Loucy (cell line): Measurements from ENCODE around the gene RRM1.
A peak's percentile ranks its signal among the peaks of the same experiment; 100 is the strongest.

Experiments
- H2AFZ ChIP-seq: fragments of 200-600 bp; sonication (generic); 2 replicates; pipeline ENCODE4 v1.6.0; 2016; ENCODE audit warnings: antibody characterized with exemption, mild to moderate bottlenecking, low read length, moderate library complexity
- H3F3A ChIP-seq: fragments of 200-600 bp; 2 replicates; pipeline ENCODE4 v1.6.0; 2016; ENCODE audit warnings: antibody characterized with exemption, low read depth, mild to moderate bottlenecking
- H3K27me3 ChIP-seq: fragments of 200-600 bp; sonication (generic); 2 replicates; pipeline ENCODE4 v1.6.1; 2014; ENCODE audit warnings: low read length, mild to moderate bottlenecking; ENCODE audit not compliant: insufficient read depth, poor library complexity, severe bottlenecking
- H3K36me3 ChIP-seq: fragments of 200-600 bp; sonication (generic); 2 replicates; pipeline ENCODE4 v1.6.1; 2016; ENCODE audit warnings: low read length; ENCODE audit not compliant: insufficient read depth
- H3K4me1 ChIP-seq: fragments of 200-600 bp; sonication (generic); 2 replicates; pipeline ENCODE4 v1.5.1; 2014; ENCODE audit warnings: low read length, mild to moderate bottlenecking; ENCODE audit not compliant: insufficient read depth, poor library complexity, severe bottlenecking
- H3K4me2 ChIP-seq: fragments of 200-600 bp; sonication (generic); 2 replicates; pipeline ENCODE4 v1.6.0; 2014; ENCODE audit warnings: antibody characterized with exemption, low read length, low read depth, mild to moderate bottlenecking; ENCODE audit not compliant: poor library complexity, severe bottlenecking
- H3K4me3 ChIP-seq: fragments of 200-600 bp; sonication (generic); 2 replicates; pipeline ENCODE4 v1.5.1; 2014; ENCODE audit warnings: low read length, mild to moderate bottlenecking, mixed read lengths; ENCODE audit not compliant: poor library complexity, severe bottlenecking
- H3K79me2 ChIP-seq: fragments of 200-600 bp; sonication (generic); 2 replicates; pipeline ENCODE4 v1.6.1; 2014; ENCODE audit warnings: low read length; ENCODE audit not compliant: insufficient read depth
- H3K9ac ChIP-seq: fragments of 200-600 bp; sonication (generic); 2 replicates; pipeline ENCODE4 v1.6.0; 2014; ENCODE audit warnings: mild to moderate bottlenecking, low read depth, low read length, moderate library complexity; ENCODE audit not compliant: poor library complexity, severe bottlenecking
- H3K9me2 ChIP-seq: fragments of 200-600 bp; sonication (generic); replicated peaks from 2 replicates; pipeline ENCODE4 v1.6.1; 2016; ENCODE audit warnings: low read depth, low read length, mixed read lengths
- H3K9me3 ChIP-seq: fragments of 200-600 bp; sonication (generic); 2 replicates; pipeline ENCODE4 v1.6.1; 2014; ENCODE audit warnings: mild to moderate bottlenecking, antibody characterized with exemption, low read length, low read depth; ENCODE audit not compliant: insufficient read depth
- H4K20me1 ChIP-seq: fragments of 200-600 bp; sonication (generic); 2 replicates; pipeline ENCODE4 v1.6.0; 2014; ENCODE audit warnings: antibody characterized with exemption, low read length, mild to moderate bottlenecking; ENCODE audit not compliant: insufficient read depth, poor library complexity, severe bottlenecking
- EZH2phosphoT487 ChIP-seq: fragments of 200-600 bp; IDR thresholded peaks from 2 replicates; pipeline ENCODE4 v1.6.1; 2018; ENCODE audit warnings: antibody characterized with exemption, mild to moderate bottlenecking, moderate library complexity, borderline replicate concordance
- TF ChIP-seq, protein P1 (sequence below): fragments of 200-600 bp; sonication (generic); conservative IDR thresholded peaks from 2 replicates; pipeline ENCODE4 v1.5.1; 2014; ENCODE audit warnings: mild to moderate bottlenecking, antibody characterized with exemption, low read length

The RRM1 gene

DNA sequence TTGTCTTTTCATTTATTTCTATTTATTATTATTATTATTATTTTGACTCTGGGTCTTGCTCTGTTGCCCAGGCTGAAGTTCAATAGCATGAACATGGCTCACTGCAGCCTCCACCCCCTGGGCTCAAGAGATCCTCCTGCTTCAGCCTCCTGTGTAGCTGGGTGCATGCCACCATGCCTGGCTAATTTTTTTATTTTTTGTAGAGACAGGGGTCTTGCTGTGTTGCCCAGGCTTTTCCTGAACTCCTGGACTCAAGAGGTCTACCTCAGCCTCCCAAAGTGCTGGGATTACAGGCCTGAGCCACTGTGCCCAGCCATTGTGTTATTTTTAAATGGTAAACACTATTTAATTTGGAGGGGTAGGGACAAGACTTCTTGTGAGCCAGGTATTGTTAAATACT is 23.3 kb upstream of the RRM1 start:
- H2AFZ ChIP-seq, result no peak overlapping the region
- no peaks in the 10 kb centered on the region for H3K9me2 ChIP-seq
- TF ChIP-seq, protein P1, sequence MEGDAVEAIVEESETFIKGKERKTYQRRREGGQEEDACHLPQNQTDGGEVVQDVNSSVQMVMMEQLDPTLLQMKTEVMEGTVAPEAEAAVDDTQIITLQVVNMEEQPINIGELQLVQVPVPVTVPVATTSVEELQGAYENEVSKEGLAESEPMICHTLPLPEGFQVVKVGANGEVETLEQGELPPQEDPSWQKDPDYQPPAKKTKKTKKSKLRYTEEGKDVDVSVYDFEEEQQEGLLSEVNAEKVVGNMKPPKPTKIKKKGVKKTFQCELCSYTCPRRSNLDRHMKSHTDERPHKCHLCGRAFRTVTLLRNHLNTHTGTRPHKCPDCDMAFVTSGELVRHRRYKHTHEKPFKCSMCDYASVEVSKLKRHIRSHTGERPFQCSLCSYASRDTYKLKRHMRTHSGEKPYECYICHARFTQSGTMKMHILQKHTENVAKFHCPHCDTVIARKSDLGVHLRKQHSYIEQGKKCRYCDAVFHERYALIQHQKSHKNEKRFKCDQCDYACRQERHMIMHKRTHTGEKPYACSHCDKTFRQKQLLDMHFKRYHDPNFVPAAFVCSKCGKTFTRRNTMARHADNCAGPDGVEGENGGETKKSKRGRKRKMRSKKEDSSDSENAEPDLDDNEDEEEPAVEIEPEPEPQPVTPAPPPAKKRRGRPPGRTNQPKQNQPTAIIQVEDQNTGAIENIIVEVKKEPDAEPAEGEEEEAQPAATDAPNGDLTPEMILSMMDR, result no peak
- TF ChIP-seq EZH2phosphoT487, result no peak
- no peaks in the 10 kb centered on the region for H3K9me3 ChIP-seq
- no peak overlapping the region for H3K4me3 ChIP-seq
- no peak overlapping the region for H3K4me2 ChIP-seq
- H4K20me1 ChIP-seq, result no peaks in the 10 kb centered on the region
- H3K79me2 ChIP-seq, result no peaks in the 10 kb centered on the region; the same call in 1 of the 2 replicates
- H3K36me3 ChIP-seq, result peaks cover 43% of the 10 kb centered on the region; the same call in 1 of the 2 replicates
- H3F3A ChIP-seq, result no peaks in the 10 kb centered on the region
- peaks cover 34% of the 10 kb centered on the region for H3K4me1 ChIP-seq
- no peak overlapping the region for H3K9ac ChIP-seq
- H3K27me3 ChIP-seq, result no peaks in the 10 kb centered on the region

DNA sequence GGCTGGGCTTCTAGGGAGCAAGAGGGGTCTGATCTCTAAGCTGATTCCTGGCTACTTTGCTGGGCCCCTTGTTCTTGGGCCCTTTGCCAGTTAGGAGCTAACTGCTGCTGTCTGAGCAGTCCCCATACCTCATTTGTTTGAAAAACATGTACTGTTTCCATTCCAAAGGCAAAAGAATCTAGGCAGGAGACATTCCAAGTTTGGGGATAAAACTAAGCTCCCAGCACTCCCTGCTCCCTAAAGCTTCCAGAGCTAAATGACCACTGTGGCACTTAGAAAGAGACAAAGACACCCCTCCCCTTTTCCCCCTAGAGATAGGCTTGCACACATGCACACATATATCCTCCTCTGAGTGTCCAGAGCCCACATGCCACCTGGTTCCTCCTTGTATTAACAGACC is 22.7 kb upstream of the RRM1 start:
- no peaks in the 10 kb centered on the region for H3K27me3 ChIP-seq
- H3K79me2 ChIP-seq, result no peaks in the 10 kb centered on the region; the same call in 1 of the 2 replicates
- no peaks in the 10 kb centered on the region for H3K9me2 ChIP-seq
- H3K4me1 ChIP-seq, result peaks cover 34% of the 10 kb centered on the region
- H3K36me3 ChIP-seq, result peaks cover 37% of the 10 kb centered on the region; the same call in 1 of the 2 replicates
- no peak overlapping the region for H2AFZ ChIP-seq
- no peak overlapping the region for H3K4me3 ChIP-seq
- H4K20me1 ChIP-seq, result no peaks in the 10 kb centered on the region
- TF ChIP-seq, protein P1, result no peak
- no peak for TF ChIP-seq EZH2phosphoT487
- peak overlapping the region; percentile 6 for H3K9ac ChIP-seq
- no peaks in the 10 kb centered on the region for H3F3A ChIP-seq
- H3K9me3 ChIP-seq, result no peaks in the 10 kb centered on the region
- H3K4me2 ChIP-seq, result no peak overlapping the region

DNA sequence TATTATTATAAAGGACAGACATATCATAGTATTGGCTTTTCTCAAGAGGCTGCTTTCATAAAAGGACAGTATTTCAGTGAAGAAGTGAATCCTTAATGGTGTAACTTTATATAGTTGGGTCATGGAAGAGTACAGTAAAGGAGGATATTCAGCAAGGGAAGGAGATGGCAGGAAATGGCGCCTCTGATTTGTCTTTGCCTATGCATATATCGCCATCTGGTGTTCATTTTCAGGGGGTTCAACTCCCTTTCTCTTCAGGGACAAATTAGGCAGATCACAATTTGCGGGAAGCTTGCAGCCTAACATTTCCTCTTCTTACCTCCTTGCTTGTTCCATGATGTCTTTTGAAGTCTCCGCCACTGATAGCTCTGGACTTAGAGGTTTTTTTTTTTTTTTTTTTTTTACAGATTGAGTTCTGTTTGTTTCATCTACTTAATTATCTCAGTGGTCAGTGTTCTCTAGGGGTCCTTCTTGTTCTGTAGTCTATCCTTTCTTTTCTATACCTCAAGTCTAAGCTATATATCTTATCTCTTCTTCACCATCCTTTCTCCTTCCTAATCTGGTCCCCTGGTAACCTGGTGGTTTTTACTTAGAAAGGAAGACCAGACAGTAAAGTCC is 21.8 kb upstream of the RRM1 start:
- Histone ChIP-seq H3K9me2 (no peaks in the 10 kb centered on the region), H3K9ac (no peak overlapping the region), H3K4me1 (peaks cover 32% of the 10 kb centered on the region), H3K4me3 (no peak overlapping the region), H3K79me2 (no peaks in the 10 kb centered on the region; the same call in 1 of the 2 replicates), H2AFZ (no peak overlapping the region), H3F3A (no peaks in the 10 kb centered on the region), H4K20me1 (no peaks in the 10 kb centered on the region), H3K27me3 (no peaks in the 10 kb centered on the region), H3K9me3 (no peaks in the 10 kb centered on the region), H3K4me2 (no peak overlapping the region), H3K36me3 (peaks cover 40% of the 10 kb centered on the region; the same call in 1 of the 2 replicates)
- TF ChIP-seq, protein P1, result peak; percentile 89
- no peak for TF ChIP-seq EZH2phosphoT487
